AG08396 (cell line): ENCODE data around the gene ALG14.
"Not testable (repeated sequence)": the region's sequence is repeated elsewhere in the genome, so short reads cannot be mapped to it uniquely, and the experiment has no call there.

ENCODE experiments used
- DNase-seq: peaks from one replicate; pipeline ENCODE4 v3.0.0; 2012; ENCODE audit warnings: low spot score, mixed read lengths

The ALG14 gene

GRCh38 chr1:95086949-95087533 is 14.3 kb upstream of the ALG14 start:
- DNase-seq, result peak; percentile 81

GRCh38 chr1:95085376-95085775 is 12.6 kb upstream of the ALG14 start:
- no peak for DNase-seq

GRCh38 chr1:95084317-95085176 is 11.8 kb upstream of the ALG14 start:
- no peak for DNase-seq

- DNase-seq, result no peak
These were observed 8.1 kb upstream of the ALG14 start for GRCh38 chr1:95080879-95081278.

GRCh38 chr1:95080446-95080845 is 7.7 kb upstream of the ALG14 start:
- DNase-seq, result no peak

- DNase-seq, result no peak
These were observed 3.3 kb upstream of the ALG14 start for GRCh38 chr1:95076034-95076433.

GRCh38 chr1:95073446-95073845 is 695 bp upstream of the ALG14 start:
- DNase-seq, result no peak

- DNase-seq, result no peak
These were observed 634 bp downstream of the ALG14 start for GRCh38 chr1:95072117-95072516.

- no peak for DNase-seq
These were observed 1.2 kb downstream of the ALG14 start for GRCh38 chr1:95071539-95071938.

GRCh38 chr1:95069710-95070093 is 3.0 kb downstream of the ALG14 start:
- DNase-seq, result no peak

GRCh38 chr1:95068956-95069709 is 3.6 kb downstream of the ALG14 start:
- no peak for DNase-seq

GRCh38 chr1:95067568-95067967 is 5.2 kb downstream of the ALG14 start:
- no peak for DNase-seq

GRCh38 chr1:95067062-95067461 is 5.7 kb downstream of the ALG14 start:
- DNase-seq, result no peak

- DNase-seq, result no peak
These were observed 11.2 kb downstream of the ALG14 start for GRCh38 chr1:95061445-95062006.

GRCh38 chr1:95058974-95059373 is 13.8 kb downstream of the ALG14 start:
- no peak for DNase-seq

GRCh38 chr1:95057351-95057750 is 15.4 kb downstream of the ALG14 start:
- DNase-seq, result no peak

- DNase-seq, result no peak
These were observed 22.8 kb downstream of the ALG14 start for GRCh38 chr1:95049935-95050334.

- no peak for DNase-seq
These were observed 24.4 kb downstream of the ALG14 start for GRCh38 chr1:95048317-95048716.

GRCh38 chr1:95047624-95048023 is 25.1 kb downstream of the ALG14 start:
- not testable (repeated sequence) for DNase-seq

- no peak for DNase-seq
These were observed 26.4 kb downstream of the ALG14 start for GRCh38 chr1:95046359-95046758.

- peak; percentile 77 for DNase-seq
These were observed 29.4 kb downstream of the ALG14 start for GRCh38 chr1:95043141-95043980.

GRCh38 chr1:95042286-95042685 is 30.5 kb downstream of the ALG14 start:
- DNase-seq, result no peak
